ENCODE data around the gene FOXP2. TPM values are rescaled to one million over a fixed set of nuclear protein-coding genes. Genes with fewer than 3 reads are reported as not detected.

The FOXP2 gene
- total RNA-seq, 1 donor: 17.4 TPM

DNA sequence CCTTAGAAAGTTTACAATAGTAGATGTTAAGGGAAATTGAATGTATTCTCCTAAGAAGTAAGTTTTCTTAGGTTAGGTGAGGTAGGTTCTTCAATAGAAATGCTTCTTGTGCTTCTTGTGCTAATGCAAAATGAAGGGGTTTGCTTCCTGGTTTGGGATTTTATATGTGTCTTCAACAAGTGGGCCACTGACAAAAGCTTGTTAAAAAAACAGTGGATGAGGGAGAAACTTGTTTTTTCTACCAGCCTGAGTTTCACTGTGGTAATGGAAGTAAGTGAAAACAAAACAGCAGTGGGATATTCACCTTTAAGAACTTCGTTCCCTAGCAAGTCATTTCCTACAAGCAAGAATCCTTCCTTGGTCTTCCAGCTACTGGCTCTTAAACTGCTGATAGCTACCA is 107.5 kb downstream of the FOXP2 start:
- DNase-seq (ENCODE audit: low read depth): no peak
- no peak overlapping the region for H3K4me3 ChIP-seq (ENCODE audit: low read depth, low read length)
- TF ChIP-seq, protein P1, sequence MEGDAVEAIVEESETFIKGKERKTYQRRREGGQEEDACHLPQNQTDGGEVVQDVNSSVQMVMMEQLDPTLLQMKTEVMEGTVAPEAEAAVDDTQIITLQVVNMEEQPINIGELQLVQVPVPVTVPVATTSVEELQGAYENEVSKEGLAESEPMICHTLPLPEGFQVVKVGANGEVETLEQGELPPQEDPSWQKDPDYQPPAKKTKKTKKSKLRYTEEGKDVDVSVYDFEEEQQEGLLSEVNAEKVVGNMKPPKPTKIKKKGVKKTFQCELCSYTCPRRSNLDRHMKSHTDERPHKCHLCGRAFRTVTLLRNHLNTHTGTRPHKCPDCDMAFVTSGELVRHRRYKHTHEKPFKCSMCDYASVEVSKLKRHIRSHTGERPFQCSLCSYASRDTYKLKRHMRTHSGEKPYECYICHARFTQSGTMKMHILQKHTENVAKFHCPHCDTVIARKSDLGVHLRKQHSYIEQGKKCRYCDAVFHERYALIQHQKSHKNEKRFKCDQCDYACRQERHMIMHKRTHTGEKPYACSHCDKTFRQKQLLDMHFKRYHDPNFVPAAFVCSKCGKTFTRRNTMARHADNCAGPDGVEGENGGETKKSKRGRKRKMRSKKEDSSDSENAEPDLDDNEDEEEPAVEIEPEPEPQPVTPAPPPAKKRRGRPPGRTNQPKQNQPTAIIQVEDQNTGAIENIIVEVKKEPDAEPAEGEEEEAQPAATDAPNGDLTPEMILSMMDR (IDR thresholded peaks at IDR 0.05; ENCODE audit: insufficient read depth, low read length): no peak

DNA sequence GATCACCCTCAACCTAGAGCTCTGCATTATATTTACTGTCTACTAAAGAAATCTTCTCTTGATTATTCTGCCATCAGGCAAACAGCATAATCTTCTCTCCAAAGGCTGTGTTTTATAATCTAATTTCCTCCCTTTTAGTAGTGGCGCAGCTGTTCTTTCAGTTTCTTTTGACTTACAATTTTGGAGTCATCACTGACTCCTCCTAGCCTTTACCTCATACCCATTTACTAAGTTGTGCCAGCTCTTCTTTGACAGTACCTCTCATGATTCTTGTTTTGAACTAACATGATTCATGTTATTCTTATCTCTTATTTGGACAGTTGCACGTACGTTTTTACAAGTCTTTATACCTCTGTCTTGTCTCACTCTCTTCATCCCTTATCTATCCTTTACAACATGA is 113.0 kb downstream of the FOXP2 start:
- peak; percentile 36 for DNase-seq (ENCODE audit: low read depth)
- TF ChIP-seq, protein P1 (IDR thresholded peaks at IDR 0.05; ENCODE audit: insufficient read depth, low read length): no peak
- H3K4me3 ChIP-seq (ENCODE audit: low read depth, low read length): no peak overlapping the region

DNA sequence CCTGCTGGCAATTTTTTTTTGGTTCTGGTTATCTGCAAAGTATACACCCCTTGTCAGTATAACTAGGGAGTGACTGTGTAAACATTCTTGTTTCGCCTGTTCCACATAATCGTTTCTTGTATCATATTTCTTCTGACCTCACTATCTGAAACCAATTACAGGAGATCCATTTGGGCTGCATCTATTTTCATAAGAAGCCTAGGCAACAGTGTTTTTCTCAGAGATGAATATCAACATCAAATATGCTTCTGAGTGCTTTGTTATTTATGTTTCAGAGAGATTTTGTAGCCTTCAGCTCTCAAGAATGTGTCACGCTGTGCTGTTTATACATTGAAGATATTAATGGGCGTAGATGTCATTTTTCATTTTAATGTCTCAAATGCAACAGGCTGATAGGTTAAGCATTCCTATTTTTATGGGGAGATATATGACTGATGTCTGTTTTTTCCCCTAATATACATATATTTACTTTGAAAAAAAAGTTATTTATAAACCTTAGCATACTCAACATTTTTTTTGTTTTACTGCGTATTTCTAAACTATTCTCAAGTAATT is 115.5 kb downstream of the FOXP2 start:
- DNase-seq (ENCODE audit: low read depth): peak; percentile 62
- H3K4me3 ChIP-seq (ENCODE audit: low read depth, low read length): no peak overlapping the region
- TF ChIP-seq, protein P1 (IDR thresholded peaks at IDR 0.05; ENCODE audit: insufficient read depth, low read length): no peak

DNA sequence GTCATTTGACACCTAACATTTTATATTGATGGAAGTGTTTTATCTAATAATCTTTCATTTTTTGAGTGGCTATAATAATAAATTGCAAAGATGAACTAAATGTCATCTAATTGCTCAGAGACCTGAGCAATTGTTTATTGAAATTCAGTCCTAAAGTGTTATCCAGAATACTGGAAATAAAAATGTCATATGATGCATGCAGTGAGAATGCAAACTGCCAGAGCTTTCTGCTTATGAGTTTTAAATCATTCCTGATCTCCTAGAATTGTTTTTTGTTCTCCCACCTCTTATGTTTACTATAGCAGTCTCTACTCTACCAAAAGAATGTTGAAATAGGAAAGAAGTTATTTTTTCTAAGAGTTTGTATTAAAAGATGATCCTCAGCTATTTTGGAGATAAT is 116.7 kb downstream of the FOXP2 start:
- no peak overlapping the region for H3K4me3 ChIP-seq (ENCODE audit: low read depth, low read length)
- TF ChIP-seq, protein P1 (IDR thresholded peaks at IDR 0.05; ENCODE audit: insufficient read depth, low read length): no peak
- DNase-seq (ENCODE audit: low read depth): no peak

DNA sequence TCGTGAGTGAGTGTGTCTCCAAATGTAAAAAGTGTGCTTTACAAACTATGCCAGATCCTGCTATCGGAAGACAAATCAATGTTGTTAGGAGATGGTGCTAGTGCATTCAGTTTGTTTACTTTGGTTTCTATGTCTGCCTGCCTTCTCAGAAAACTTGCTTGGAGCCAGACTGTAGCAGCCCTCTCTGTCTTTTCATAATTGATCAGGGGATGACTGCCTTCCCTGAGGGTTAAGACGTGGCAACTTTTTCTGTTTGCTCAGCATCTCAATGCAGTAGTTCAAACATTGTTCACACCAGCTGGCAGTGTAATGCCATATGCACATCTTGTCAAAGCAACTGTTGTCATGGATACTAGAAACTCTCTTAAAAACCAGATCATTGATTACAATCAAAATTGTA is 118.5 kb downstream of the FOXP2 start:
- DNase-seq (ENCODE audit: low read depth): no peak
- TF ChIP-seq, protein P1 (IDR thresholded peaks at IDR 0.05; ENCODE audit: insufficient read depth, low read length): no peak
- no peak overlapping the region for H3K4me3 ChIP-seq (ENCODE audit: low read depth, low read length)

DNA sequence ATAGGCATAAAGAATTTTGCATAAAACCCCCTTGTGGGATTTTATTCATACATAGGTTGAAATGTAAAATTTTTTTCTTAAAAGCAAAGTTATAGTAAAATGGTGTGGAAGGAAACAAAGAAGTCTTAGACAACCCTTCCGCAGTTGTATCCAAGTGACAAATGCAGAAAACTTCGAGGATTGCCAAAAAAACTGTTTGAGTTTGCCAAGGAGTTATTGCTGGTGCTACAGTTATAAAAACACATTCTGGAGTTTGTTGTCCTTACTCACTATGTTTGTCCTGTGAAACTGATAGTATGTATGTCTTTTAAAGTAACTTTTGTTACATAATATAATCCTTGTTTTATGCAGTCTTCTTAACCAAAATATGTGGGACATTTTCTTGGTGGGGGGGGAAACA is 120.3 kb downstream of the FOXP2 start:
- DNase-seq (ENCODE audit: low read depth): peak; percentile 54
- TF ChIP-seq, protein P1 (IDR thresholded peaks at IDR 0.05; ENCODE audit: insufficient read depth, low read length): no peak
- no peak overlapping the region for H3K4me3 ChIP-seq (ENCODE audit: low read depth, low read length)

DNA sequence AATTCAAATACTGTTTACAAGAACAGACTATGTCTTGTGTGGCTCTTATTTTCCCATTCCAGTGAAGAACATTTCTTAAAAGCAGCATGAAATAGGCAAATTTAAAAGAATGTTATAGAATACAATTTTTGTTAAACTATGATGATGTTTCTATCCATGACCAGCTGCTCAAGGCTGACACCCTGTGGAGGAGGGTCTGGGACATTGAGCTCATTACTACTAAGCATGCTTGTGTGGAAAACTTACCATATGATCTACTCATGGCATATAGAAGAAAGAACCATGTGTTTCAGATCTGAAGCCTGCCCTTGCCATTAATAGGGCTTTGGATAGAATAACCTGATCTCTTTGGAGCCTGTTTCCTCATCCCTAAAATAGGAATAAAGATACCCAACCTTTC is 125.0 kb downstream of the FOXP2 start:
- DNase-seq (ENCODE audit: low read depth): peak; percentile 65
- TF ChIP-seq, protein P1 (IDR thresholded peaks at IDR 0.05; ENCODE audit: insufficient read depth, low read length): peak; percentile 74
- no peak overlapping the region for H3K4me3 ChIP-seq (ENCODE audit: low read depth, low read length)
